NCI-H1417 treated with DMSO at 0.1 percent for 48 hours (cell line): Measurements from ENCODE around the gene CYP19A1.
A peak's percentile ranks its signal among the peaks of the same experiment; 100 is the strongest.

Experiments
- DNase-seq: peaks from one replicate; lab custom pipeline; 2025; lab: John Stamatoyannopoulos, UW

Gene CYP19A1

DNA sequence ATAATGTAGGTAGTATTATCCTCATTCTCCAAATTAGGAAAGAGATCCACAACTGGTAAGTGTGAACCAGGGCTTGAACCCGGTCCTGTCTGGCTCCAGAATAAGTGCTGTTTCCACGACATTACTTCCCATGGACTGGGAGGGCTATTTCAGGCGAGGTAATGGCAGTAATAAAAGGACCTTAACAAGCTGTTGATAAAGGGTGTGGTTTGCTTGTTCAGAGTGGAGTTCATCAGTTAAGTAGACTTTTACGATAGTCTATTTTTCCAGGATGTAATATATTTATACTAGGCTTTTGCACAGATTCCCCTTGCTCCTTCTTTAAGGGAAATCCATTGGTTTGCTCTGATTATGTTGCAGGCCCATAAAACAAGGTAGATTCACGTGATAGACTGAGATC is 155.3 kb downstream of the CYP19A1 start:
- no peak for DNase-seq

DNA sequence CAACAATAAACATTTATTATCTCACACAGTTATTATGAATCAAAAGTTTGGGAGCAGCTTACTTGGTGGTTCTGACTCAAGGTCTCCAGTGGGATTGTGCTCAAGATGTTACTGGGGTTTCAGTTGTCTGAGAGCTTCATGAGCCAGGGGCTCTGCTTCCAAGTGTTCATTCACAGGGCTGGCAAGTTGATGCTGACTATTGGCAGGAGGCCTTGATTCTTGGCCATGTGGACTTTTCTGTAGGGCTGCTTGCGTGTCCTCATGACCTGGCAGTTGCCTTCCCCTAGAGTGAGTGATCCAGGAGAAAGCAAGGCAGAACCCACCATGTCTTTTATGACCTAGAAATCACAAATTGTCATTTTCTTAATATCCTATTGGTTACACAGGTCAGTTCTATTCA is 156.5 kb downstream of the CYP19A1 start:
- DNase-seq: no peak

DNA sequence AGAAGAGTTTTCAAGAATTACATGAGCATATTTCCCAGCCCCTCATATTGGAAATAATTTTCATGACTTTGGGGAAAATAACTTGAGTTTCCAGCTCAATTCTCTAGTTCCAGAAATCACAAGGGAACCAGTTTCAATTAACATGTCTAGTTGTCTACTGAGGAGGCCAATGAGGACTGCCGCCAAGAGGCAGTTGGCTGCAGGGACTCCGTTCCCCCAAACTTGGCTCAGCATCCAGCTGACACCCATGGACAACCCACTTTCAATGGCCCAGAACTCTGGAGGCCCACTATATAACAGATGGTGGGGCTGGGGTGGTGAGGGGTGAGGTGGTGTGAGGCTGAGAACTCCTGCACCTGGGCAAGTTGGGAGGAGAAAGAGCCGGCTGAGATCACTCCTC is 157.2 kb downstream of the CYP19A1 start:
- no peak for DNase-seq

DNA sequence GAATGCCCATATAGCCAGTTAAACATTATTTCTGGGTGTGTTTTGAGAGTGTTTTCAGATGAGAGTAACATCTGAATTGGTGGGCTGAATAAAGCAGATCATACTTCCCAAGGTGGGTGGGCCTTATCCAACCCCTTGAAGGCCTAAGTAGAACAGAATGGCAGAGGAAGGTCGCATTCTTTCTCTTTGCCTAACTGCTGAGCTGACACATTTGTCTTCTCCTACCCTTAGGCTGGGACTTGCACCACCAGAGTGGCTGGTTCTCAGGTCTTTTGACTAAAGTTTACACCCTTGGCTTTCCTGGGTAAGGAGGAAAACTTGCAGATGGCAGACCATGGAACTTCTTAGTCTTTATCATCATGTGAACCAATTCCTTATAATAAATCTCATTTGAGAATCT is 157.9 kb downstream of the CYP19A1 start:
- no peak for DNase-seq

DNA sequence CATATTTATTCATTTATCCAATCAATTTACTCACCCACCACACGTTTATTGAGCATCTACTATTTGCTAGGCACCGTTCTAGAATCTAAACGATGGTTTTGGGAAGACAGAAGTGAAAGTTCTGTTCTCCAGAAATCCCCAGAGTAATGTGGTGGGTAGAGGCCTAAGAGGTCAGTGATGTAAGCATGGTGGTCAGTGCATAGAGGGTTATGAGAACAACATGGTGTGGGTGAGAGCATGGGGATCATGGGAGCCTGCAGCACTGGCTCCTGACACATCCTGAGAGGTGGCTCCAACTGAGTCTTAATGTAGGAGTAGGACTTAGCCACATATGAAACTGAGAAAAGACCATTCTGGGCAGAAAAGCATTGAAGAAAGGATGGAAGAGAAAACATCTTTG is 158.4 kb downstream of the CYP19A1 start:
- no peak for DNase-seq

DNA sequence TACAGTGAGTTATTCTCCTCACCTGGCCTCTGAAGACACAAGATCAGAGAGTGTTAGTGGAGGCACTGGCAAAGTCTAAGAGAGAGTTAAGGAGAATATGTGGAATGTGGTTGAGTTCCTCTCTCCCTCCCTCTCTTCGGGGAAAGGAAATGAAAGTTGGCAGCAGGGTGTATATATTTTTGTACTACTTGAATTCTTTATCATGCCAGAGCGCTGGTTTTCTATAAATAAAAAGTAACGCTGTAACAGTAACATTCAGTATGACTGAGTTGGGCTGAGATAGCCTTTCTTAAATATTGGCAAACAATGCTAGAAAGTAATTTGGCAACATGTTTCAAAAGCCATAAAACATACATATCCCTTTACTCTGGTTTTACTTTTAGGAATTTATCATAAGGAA is 166.2 kb downstream of the CYP19A1 start:
- no peak for DNase-seq

GRCh38 chr15:51171634-51171932 is 166.8 kb downstream of the CYP19A1 start:
- no peak for DNase-seq

- no peak for DNase-seq
Measured at GRCh38 chr15:51170882-51171633, 167.3 kb downstream of the CYP19A1 start.

GRCh38 chr15:51168700-51169099 is 169.7 kb downstream of the CYP19A1 start:
- DNase-seq: no peak

GRCh38 chr15:51163843-51164242 is 174.6 kb downstream of the CYP19A1 start:
- DNase-seq: no peak

GRCh38 chr15:51162865-51163762 is 175.3 kb downstream of the CYP19A1 start:
- DNase-seq: peak; percentile 25

- DNase-seq: no peak
Measured at GRCh38 chr15:51161491-51162220, 176.7 kb downstream of the CYP19A1 start.

- DNase-seq: no peak
Measured at GRCh38 chr15:51160484-51160883, 177.9 kb downstream of the CYP19A1 start.
